DMS79 treated with DMSO at 0.1 percent for 48 hours (cell line): ENCODE measurements around the gene EFHD2.
"Not testable (repeated sequence)": the region's sequence is repeated elsewhere in the genome, so short reads cannot be mapped to it uniquely, and the experiment has no call there.

ENCODE experiments used
- DNase-seq: peaks from one replicate; lab custom pipeline; 2025; lab: John Stamatoyannopoulos, UW

Gene EFHD2

DNA sequence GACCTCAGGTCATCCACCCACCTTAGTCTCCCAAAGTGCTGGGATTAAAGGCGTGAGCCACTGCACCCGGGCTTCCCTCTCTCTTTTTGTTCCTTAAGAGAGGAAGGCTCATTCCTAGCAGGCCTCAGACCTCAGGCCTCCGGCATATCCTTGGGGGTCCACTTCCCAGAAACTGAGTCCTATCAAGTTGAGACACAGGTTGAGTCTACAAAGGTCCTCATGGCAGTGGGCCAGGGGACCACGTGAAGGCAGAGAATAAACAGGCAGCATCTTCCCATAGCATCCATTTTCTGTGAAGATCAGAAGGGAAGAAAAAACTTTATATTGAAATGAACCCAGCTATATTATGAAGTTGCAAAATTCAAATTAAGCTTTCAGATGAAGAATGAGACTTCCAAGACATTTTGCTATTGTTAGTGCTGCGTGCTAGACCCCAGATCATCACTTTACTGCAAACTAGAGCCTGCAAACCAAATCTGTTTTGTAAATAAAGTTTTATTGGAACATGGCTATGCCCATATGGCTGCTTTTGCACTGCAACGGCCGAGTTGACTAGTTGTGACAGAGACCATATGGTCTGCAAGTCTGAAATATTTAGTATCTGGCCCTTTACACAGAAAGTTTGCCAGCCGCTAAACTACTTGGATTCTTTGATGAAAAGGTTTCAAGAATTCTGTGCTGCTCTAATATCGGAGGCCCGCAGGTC, 43.3 kb downstream of the EFHD2 start:
- no peak for DNase-seq

DNA sequence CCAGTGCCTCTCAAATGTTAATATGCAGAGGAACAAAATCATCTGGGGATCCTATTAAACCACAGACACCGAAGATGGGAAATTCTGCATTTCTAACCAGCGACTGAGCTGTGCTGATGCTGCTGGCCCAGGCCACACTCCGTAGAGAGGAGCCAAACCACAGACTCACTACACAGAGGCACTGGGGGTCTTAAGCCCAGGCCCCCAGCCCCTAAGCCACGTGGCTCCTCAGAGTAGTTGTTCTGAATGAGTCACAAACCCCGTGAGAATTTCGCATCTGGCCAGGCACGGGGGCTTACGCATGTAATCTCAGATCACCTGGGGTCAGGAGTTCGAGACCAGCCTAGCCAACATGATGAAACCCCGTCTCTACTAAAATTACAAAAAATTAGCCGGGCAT, 44.0 kb downstream of the EFHD2 start:
- no peak for DNase-seq

DNA sequence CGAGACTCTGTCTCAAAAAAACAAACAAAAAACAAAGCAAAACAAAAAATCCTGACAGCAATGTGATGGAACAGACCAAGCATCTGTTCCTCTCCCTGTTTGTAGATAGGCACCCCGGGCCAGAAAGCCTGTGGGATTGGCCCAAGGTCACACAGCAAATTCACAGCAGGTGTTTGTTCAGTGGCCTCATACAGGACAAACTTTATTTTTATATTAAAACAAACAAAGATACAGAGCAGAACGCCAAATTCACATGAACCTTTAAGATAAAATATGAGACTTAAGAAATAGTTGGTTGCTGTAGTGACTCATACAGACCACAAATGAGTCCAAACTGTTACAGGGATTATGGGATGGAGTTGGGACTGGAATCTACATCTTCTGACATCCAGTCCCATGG, 44.6 kb downstream of the EFHD2 start:
- no peak for DNase-seq

DNA sequence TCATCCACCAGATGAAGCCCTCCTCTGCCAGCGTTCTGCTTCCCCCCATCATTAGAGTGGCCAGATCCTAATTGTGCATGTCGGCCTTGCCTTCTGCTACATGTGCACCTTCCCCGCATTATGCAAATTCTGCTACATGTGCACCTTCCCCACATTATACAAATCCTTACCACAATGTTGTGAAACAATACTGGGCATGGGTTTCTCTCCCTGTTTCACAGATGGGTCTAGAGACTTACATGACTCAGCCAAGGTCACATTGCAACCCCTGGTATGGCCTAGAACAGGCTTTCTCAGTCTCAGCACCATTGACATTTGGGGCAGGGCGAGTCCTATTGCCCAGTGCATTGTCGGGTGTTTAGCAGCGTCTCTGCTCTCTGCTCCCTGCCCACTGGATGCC, 45.8 kb downstream of the EFHD2 start:
- DNase-seq, result no peak

DNA sequence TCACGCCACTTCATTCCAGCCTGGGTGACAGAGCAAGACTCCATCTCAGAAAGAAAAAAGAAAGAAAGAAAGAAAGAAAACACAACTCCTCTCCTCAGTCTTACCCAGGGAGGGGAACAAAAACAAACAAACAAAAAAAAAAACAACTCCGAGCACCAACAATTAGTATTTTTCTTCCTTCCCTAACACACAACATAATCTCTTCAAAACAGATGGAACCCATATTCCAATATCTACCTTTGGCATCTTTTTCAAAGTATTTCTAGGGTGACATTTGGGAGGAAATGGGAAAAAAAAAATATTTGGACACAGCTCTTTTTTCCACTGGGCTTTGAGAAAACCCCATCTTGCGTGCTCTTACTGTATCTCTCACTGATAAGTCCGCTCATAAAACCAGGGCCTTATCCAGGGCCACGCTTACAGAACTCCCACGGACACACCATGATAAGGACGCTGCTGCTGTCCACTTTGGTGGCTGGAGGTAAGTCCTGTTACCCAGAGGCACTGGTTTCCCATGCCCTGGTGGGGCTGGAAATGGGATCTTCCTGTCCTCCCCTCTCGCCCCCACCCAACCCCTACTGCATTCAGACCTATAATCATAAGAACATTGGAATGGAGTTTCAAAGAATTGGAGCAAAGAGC, 46.7 kb downstream of the EFHD2 start, which contains the start of gene CELA2A:
TSS of gene CELA2A (plus strand) at position 420 of the 642 bp plus-strand sequence. CDS start at position 442, 22 bp downstream.
- DNase-seq, result no peak

DNA sequence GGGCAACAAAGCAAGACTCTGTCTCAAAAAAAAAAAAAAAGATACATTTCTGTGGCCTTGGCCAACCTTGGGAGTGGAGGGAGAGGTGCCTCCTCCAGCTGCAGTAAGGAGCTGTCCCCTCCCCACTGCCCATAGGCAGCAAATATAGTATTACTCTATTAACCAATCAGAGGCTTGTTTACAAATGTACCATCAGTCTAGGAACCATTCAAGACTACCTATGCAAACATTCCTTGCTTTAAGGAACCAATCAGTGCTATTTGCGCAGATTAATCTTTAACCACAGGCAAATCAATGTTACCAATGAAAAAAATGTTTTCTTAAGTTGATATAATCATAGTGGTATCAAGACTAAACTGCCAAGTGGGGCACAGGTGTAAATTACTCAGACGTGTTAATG, 47.9 kb downstream of the EFHD2 start:
- no peak for DNase-seq

DNA sequence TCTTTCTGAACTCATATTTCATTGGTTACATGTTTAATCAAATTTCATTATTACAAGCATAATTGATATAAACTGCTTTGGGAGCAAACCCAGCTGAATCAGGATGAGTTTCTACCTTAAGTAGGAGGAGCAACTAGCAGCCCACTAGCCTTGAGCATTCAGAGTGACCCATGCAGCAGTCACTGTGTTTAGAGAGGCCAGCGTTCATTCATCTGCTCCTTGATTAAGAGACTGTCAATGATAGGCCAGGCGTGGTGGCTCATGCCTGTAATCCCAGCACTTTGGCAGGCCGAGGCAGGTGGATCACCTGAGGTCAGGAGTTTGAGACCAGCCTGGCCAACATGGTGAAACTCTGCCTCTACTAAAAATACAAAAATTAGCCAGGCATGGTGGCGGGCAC, 48.7 kb downstream of the EFHD2 start:
- not testable (repeated sequence) for DNase-seq

DNA sequence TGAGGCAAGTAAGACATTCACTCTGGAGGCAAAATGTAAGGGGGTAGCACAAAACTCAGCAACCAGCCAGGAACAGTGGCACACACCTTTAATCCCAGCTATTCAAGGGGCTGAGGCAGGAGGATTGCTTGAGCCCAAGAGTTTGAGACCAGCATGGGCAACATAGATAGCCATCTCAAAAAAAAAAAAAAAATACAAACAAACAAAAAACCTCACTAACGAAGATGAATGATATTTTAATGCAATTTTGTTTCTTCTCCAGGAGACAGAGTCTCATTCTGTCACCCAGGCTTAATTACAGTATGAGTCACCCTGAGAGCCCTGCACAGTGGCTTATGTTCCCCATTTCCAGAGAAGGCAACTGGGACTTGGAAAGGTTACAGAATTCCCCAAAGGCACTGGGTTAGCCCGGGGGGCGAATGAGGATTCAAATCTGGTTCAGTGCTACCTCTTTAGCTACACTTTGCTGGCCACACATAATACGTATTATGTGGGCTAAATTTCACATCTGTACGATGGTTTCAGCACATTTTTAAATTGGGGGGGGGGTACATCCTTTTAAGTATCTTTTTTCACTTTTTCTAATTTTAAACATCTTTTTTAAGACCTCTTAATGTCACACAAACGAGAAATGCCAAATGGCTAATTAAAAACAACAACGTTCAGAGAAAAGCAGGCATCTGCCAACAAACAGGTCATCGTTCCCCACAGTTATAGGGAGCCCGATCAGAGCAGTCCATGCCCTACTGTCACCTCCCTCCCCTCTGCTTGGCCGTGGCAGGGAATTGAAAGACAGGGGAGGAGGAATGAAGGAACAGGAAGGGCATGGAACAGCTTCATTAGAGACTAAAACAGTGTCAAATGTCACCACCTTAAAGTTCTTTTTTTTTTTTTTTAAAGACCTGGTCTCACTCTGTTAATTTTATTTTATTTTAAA, 50.4 kb downstream of the EFHD2 start:
- DNase-seq, result no peak

DNA sequence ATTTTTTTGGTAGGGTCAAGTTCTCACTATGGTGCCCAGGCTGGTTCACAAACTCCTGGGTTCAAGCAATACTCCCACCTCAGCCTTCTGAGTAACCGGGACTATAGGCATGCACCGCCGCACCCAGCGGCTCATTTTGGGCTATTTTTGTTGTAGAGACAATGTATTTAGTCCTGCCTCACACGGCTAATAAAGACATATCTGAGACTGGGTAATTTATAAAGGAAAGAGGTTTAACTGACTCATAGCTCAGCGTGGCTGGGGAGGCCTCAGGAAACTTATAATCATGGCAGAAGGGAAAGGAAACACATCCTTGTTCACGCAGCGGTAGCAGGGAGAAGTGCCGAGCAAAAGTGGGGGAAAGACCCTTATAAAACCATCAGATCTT, 51.0 kb downstream of the EFHD2 start:
- DNase-seq, result no peak

DNA sequence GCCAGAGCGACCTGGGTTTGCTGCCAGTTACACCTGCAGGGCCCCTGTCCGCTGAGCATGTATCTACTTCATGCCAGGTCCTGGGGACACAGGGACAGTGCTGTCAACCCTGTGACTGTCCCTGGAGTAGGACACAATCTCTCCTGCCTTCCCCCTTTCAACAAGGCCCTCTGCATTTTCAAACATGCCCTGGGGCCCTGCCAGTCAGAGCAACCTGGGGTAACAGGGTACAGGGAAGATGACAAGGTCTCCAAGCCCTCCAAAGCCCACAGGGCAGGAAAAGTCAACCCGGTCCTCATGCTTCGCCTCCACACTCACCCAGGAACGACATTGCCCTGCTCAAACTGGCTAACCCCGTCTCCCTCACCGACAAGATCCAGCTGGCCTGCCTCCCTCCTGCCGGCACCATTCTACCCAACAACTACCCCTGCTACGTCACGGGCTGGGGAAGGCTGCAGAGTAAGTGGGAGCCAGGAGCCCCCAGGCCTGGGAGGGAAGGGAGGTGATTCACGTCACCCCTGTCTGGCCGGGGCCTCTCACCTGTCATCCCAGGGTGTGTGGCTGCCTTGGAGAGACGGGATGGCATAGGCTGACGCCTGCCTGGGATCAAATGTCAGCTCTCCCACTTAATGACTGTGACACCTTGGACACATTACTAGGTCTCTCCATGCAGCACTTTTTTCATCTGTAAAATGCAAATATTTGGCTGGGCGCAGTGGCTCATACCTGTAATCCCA, 53.5 kb downstream of the EFHD2 start:
- peak; percentile 53 for DNase-seq

DNA sequence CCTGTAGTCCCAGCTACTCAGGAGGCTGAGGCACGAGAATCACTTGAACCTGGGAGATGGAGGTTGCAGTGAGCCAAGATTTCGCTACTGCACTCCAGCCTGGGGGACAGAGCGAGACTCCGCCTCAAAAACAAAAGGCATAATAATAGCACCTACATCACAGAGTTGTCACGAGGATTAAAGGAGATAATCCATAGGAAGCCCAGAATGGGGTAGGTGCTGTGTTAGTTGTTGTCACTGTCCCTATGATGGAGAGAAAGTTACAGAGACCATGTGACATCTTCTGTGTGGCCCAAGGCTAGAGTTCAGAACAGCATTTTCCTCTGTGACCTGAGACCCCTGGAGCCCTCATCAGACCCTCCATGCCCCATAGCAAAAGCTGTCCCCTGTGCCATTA, 54.2 kb downstream of the EFHD2 start:
- not testable (repeated sequence) for DNase-seq

DNA sequence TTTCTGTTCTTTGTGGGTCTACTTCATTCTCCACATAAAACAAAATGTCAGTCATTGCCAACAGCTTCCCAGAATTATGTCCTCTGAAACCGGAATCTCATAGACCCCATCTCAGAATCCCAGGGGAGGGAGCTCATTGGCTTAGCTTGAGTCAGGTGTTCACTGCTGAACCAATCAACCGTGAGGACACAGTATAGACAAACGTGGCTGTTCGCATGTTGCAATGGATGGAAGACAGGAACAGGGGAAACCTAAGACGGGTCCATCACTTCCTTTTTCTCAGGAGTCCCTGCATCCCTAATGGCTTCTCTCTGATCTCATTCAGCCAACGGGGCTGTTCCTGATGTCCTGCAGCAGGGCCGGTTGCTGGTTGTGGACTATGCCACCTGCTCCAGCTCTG, 56.0 kb downstream of the EFHD2 start:
- DNase-seq, result no peak

DNA sequence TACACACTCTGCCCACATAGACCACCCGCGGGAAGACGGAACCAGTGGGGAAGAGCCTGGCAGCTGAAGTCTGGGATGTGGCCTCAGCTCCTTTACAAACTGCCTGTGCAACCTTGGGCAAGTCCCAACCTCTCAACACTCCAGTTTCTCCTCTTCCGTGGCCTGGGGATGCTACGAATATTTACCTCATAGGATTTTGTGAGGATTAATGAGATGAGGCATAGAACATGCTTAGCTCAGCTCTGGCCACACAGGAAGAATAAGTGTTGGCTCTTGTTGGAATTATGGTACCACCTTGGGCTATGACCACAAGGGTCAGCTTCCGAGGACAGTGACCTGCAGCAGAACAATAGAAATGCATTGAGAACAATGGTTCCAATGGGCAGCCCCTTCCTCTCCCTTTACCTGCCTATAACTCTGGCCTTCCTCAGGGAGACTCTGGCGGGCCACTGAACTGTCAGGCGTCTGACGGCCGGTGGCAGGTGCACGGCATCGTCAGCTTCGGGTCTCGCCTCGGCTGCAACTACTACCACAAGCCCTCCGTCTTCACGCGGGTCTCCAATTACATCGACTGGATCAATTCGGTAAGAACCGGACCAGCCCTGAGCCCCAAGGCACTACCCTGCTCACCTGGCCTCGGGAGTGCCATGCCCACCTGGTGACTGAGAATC, 57.4 kb downstream of the EFHD2 start:
- not testable (repeated sequence) for DNase-seq

DNA sequence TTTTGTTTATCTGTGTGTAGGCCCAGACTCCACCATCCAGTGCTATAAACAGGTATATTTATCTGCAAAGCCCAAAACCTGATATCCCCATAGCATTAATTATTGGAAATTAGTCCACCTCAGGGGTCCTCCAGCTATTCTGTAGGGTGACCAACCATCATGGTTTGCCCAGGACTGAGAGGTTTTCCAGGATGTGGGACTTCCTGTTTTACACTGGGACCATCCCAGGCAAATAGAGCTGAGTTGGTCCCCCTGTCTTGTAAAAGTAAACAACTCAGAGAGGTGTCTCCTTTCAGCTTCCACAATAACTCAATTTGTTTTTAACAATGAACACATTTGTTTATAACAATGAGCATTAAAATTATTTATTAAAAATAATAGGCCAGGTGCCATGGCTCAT, 58.5 kb downstream of the EFHD2 start:
- no peak for DNase-seq

DNA sequence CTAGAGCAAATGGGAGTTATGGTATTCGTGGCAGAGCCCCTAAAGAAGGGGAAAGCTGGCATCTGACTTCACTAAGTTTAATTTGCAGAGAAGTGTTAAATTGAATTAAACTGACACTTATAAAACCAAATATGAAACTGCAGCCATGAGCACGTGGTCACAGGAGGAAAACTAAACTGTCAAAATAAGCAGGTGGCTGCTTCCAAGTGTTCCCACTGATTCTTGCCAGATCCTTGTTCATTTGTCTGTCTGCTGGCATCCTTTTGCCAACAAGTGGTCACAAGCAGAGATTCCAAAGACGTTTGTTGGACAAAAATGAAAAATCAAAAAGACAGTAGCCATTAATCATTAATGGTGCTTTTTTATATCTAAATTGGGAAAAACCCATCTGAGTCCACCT, 59.7 kb downstream of the EFHD2 start:
- no peak for DNase-seq

DNA sequence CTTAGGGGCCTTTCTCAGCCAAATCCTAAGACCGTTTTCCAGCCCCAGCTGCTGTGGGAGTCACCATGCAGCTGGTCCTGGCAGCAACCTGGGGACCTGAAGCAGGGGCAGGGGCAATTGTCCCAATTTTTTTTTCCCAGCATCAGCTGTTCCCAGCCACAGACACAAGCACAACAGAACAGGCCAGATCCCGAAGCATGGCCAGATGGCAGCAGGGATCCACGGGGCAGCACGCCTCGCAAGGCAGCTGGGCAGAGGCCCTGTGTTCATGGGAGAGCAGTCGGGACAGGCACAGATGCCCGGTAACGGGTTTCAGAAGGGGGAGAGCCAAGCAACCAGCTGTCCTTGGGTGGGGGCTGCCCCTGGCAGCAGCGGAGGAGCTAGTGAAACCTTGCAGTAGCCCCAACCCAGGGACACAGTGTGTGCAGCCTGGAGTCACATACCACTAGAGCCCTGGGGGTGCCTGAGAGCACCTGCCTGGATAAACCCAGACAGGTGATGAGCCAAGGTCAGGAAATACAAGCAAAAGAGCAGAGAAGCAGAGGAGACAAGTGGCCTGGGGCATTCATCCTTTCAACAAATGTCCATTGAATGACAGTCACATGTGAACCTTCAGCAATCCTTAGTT, 60.2 kb downstream of the EFHD2 start:
- DNase-seq, result not testable (repeated sequence)

DNA sequence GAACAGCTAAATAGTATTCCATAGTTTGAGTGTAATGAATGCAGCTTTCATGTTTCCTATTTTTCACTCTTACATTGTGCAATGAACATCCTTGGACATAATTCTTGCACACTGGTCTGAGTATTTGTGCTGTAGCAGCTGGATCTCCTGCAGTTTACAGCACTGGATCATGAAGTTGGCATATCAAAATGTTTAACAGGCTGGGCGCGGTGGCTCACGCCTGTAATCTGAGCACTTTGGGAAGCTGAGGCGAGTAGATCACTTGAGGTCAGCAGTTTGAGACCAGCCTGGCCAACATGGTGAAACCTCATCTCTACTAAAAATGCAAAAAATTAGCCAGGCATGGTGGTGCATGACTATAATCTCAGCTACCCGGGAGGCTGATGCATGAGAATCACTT, 61.4 kb downstream of the EFHD2 start:
- not testable (repeated sequence) for DNase-seq

DNA sequence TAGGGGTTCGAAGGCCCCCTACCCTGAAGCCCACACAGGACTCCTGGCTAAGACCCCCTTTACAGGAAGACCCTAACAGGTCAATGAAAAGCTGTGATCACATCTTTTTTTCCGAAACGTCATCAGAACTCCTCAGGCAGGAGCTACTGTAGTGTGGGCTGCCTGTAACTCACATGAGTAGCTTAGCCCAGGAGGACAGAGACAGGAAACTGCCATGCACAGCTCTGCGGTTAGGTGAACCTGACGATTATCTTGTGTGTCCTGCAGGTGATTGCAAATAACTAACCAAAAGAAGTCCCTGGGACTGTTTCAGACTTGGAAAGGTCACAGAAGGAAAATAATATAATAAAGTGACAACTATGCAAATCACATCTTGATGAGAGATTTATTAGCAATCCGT, 62.0 kb downstream of the EFHD2 start:
- not testable (repeated sequence) for DNase-seq

DNA sequence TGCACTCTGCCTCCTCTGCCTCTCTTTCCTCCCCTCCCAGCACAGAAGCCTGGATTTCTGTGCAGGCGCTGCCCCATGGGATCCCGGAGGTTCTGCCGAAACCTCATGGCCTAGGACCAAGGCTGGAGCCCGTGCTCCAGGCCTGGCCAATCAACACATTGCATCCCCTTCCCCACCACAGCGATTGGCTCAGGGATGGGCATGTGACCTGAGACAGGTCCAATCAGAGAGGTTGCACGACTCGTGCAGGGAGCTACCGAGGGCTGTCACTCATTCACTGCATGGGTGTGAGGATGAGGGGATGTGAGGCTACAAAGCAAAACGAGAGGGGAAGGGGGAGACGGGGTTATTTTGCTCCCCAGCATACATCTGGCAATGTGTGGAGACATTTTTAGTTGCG, 62.9 kb downstream of the EFHD2 start:
- DNase-seq, result no peak

DNA sequence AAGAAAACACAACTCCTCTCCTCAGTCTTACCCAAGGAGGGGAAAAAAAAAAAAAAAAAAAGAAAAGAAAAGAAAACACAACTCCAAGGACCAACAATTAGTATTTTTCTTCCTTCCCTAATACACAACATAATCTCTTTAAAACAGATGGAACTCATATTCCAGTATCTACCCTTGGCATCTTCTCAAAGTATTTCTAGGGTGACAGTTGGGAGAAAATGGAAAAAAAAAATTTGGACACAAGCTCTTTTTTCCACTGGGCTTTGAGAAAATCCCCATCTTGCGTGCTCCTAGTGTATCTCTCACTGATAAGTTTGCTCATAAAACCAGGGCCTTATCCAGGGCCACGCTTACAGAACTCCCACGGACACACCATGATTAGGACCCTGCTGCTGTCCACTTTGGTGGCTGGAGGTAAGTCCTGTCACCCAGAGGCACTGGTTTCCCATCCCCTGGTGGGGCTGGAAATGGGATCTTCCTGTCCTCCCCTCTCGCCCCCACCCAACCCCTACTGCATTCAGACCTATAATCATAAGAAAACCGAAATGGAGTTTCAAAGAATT, 66.1 kb downstream of the EFHD2 start, which contains the start of gene CELA2B:
TSS of gene CELA2B (plus strand) at position 353 of the 563 bp plus-strand sequence. CDS start at position 375, 22 bp downstream.
- DNase-seq, result no peak
